ENCODE data around the gene PCGF3.
"Not testable (repeated sequence)": the region's sequence is repeated elsewhere in the genome, so short reads cannot be mapped to it uniquely, and the experiment has no call there.

The PCGF3 gene

GRCh38 chr4:706083-706633 lies 526 bp downstream of the PCGF3 start:
- DNase-seq = not testable (repeated sequence)

- DNase-seq = no peak
Measured at GRCh38 chr4:706834-707598, 1.4 kb downstream of the PCGF3 start.

- DNase-seq = no peak
Measured at GRCh38 chr4:707929-708630, 2.4 kb downstream of the PCGF3 start.

GRCh38 chr4:708631-708933 lies 3.0 kb downstream of the PCGF3 start:
- no peak for DNase-seq

- no peak for DNase-seq
Measured at GRCh38 chr4:709348-709747, 3.7 kb downstream of the PCGF3 start.

- DNase-seq = no peak
Measured at GRCh38 chr4:710116-710515, 4.5 kb downstream of the PCGF3 start.

GRCh38 chr4:710916-711315 lies 5.3 kb downstream of the PCGF3 start:
- no peak for DNase-seq

- DNase-seq = no peak
Measured at GRCh38 chr4:712093-712492, 6.5 kb downstream of the PCGF3 start.

GRCh38 chr4:712916-713632 lies 7.4 kb downstream of the PCGF3 start:
- DNase-seq = no peak

- DNase-seq = no peak
Measured at GRCh38 chr4:714087-714486, 8.5 kb downstream of the PCGF3 start.

GRCh38 chr4:717601-718320 lies 12.1 kb downstream of the PCGF3 start:
- DNase-seq = no peak

- DNase-seq = no peak
Measured at GRCh38 chr4:718460-718859, 12.8 kb downstream of the PCGF3 start.

- no peak for DNase-seq
Measured at GRCh38 chr4:720111-720860, 14.7 kb downstream of the PCGF3 start.

- DNase-seq = no peak
Measured at GRCh38 chr4:721261-722168, 15.9 kb downstream of the PCGF3 start.

- DNase-seq = no peak
Measured at GRCh38 chr4:722169-722725, 16.6 kb downstream of the PCGF3 start.

- DNase-seq = no peak
Measured at GRCh38 chr4:722851-723360, 17.3 kb downstream of the PCGF3 start.

- no peak for DNase-seq
Measured at GRCh38 chr4:723751-724530, 18.3 kb downstream of the PCGF3 start.

GRCh38 chr4:725391-726234 lies 20.0 kb downstream of the PCGF3 start:
- DNase-seq = no peak
